Brain microvascular endothelial cell (primary cell): ENCODE results near the gene FSTL4.

ENCODE experiments used
- DNase-seq: peaks from one replicate; pipeline ENCODE4 v3.0.0-alpha.2; 2020
- H3K27ac ChIP-seq: fragments of 250-450 bp; sonication (Bioruptor Pico); 2 replicates; pipeline ENCODE4 v1.5.1; 2020; ENCODE audit warnings: mild to moderate bottlenecking, moderate library complexity
- H3K27me3 ChIP-seq: fragments of 250-450 bp; sonication (Bioruptor Pico); replicated peaks from 2 replicates; pipeline ENCODE4 v1.5.1; 2020; ENCODE audit warnings: mild to moderate bottlenecking
- H3K36me3 ChIP-seq: fragments of 250-450 bp; sonication (Bioruptor Pico); replicated peaks from 2 replicates; pipeline ENCODE4 v1.5.1; 2020; ENCODE audit warnings: mild to moderate bottlenecking
- H3K4me3 ChIP-seq: 2 replicates; pipeline ENCODE4 v1.5.1; 2011; ENCODE audit warnings: low read depth, mild to moderate bottlenecking, control low read depth, low read length, moderate library complexity
- in situ Hi-C: cut with HindIII; loops from 2 replicates; pipeline ENCODE4 v1.10.0; 2017; ENCODE audit warnings: low sequenced_read_pairs, low pct_ligation_motif_present
- TF ChIP-seq, protein P1 (sequence below): IDR thresholded peaks from 2 replicates; pipeline ENCODE4 v1.5.1; 2011; ENCODE audit warnings: low read depth, mild to moderate bottlenecking, moderate library complexity, low read length, control low read depth, inconsistent platforms; ENCODE audit errors: missing control alignments

Gene FSTL4

DNA sequence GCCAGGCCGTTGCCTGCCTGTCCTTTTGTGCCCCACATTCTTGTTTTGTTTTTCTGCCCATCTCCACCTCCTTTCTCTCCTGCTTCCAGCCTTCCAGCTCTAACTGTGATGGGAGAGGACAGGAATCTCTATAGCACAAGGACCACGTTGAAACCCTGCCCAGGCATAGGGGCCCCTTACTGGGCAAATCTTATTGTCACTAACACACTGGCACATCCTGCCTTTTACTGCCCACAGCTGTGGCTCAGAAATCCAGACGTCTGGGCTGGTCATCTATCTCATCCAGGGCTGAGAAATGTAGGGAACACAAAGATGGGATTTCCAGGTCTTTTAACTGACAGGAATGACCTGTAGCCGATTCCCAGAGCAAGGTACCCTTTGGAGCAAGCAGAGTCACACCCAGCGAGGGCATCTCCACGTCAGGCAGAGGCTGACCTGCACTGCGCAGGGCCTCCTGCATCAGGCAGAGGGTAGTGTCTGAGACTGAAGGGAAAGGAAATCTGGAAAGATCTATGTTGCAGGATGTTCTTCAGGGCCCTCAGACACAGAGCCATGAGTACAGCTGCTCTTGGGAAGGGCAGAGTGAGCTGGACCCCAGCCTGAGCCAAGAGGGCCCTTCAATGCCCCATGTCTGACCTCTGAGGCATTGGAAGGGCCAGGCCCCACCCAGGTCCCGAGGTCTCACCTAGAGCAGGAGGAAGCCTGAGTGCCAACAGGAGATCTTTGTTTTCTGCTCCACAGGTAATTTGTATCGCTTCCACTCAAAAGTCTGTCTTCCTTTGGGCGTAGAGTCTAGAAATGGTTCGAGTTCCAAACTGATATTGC lies 278.8 kb downstream of the FSTL4 start:
- TF ChIP-seq, protein P1, sequence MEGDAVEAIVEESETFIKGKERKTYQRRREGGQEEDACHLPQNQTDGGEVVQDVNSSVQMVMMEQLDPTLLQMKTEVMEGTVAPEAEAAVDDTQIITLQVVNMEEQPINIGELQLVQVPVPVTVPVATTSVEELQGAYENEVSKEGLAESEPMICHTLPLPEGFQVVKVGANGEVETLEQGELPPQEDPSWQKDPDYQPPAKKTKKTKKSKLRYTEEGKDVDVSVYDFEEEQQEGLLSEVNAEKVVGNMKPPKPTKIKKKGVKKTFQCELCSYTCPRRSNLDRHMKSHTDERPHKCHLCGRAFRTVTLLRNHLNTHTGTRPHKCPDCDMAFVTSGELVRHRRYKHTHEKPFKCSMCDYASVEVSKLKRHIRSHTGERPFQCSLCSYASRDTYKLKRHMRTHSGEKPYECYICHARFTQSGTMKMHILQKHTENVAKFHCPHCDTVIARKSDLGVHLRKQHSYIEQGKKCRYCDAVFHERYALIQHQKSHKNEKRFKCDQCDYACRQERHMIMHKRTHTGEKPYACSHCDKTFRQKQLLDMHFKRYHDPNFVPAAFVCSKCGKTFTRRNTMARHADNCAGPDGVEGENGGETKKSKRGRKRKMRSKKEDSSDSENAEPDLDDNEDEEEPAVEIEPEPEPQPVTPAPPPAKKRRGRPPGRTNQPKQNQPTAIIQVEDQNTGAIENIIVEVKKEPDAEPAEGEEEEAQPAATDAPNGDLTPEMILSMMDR: no peak
- no peak for DNase-seq
- Histone ChIP-seq H3K36me3 (no peaks in the 10 kb centered on the region), H3K27ac (no peak overlapping the region), H3K27me3 (no peaks in the 10 kb centered on the region), H3K4me3 (no peak overlapping the region)
- in situ Hi-C loops: no loop called here

DNA sequence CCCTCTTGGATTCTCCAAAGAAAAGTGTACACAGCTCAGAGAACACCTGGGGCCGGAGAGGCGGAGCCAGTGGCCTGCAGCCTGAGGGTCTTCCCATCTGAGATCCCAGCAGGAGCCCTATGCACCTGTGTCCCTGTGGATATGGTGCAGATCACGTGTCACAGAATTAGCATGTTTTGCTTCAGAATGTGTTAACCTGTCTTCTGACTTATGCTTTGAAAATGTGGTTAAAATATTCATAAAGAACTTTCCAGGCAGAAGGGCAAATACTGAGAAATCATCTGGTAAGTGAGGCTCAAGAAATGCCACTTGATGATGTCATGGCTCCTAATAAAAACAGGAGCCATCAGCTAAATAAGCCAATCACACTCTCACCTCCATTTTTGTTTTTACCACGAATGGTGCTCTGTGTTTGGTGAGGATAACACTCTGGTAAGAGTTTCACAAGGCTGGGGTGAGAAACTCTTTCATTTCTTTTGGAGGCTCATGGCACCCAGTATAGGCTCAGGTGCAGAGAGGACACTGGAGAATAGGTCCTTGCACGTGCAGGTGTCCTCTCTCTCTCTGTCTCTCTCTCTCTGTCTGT lies 279.8 kb downstream of the FSTL4 start:
- no peak overlapping the region for H3K27ac ChIP-seq
- in situ Hi-C loops: no loop called here
- no peaks in the 10 kb centered on the region for H3K27me3 ChIP-seq
- no peak overlapping the region for H3K4me3 ChIP-seq
- no peak for DNase-seq
- TF ChIP-seq, protein P1: no peak
- H3K36me3 ChIP-seq: no peaks in the 10 kb centered on the region

DNA sequence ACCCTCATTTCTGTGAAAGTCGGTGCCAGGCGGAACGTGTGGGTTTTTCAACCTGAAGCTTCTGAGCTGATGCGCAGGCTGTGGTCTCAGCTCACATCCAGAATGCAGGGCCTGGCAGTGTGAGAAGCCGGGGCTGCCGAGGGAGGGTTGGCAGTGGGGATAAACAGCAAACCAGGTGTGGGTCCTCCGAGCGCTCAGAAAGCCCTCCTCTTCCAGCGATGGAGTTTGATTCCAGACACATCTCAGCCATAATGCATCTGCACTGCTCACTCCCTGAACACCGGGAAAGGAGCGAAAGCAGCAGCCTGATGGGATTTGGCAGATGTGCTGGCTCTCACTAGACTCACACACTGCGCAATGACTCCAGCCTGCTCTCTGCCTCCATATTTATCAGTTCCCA lies 280.4 kb downstream of the FSTL4 start:
- Histone ChIP-seq H3K27me3 (no peaks in the 10 kb centered on the region), H3K4me3 (no peak overlapping the region), H3K36me3 (no peaks in the 10 kb centered on the region), H3K27ac (no peak overlapping the region)
- TF ChIP-seq, protein P1: no peak
- DNase-seq: no peak
- in situ Hi-C loops: no loop called here

DNA sequence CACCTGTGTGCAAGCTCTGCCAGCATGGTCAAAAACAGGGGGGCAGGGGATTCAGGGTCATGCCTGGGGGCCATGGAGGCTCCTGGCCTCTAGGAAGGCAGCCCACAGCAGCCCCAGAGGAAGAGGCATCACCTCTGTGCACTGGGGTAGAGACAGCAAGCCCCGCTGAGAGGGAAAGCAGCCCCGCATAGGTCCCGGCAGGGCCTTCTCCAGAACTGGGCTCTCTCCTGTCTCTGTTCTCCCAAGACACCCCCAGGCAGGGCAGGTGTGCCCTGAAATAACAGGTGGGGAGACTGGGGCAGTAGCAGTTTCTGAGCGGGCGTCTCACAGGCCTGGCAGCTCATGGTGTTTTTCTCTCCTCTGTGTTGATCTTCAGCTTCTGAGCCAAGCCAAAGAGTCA lies 281.4 kb downstream of the FSTL4 start:
- Histone ChIP-seq H3K27ac (no peak overlapping the region), H3K4me3 (no peak overlapping the region), H3K36me3 (no peaks in the 10 kb centered on the region), H3K27me3 (no peaks in the 10 kb centered on the region)
- in situ Hi-C loops: no loop called here
- TF ChIP-seq, protein P1: no peak
- DNase-seq: no peak

DNA sequence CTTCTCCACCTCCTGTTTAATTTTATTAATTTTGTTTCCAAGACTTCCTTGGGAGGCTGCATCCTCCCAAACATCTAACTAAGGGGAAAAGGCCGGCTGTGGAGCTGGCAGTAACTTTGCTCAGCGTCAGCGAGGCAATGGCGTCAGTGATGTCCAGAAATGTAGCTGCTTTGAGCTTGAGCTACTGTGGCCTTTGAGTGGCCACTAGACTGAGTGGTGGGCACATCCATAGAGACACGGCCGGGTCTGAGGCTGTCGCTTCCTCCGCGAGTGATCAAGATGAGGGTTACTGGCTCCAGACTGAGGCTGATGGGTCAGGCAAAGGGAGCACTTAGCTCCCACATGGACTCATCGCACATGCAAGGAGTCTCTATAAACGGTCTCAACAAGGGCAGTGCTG lies 283.5 kb downstream of the FSTL4 start:
- DNase-seq: no peak
- Histone ChIP-seq H3K4me3 (no peak overlapping the region), H3K27me3 (no peaks in the 10 kb centered on the region), H3K36me3 (no peaks in the 10 kb centered on the region), H3K27ac (no peak overlapping the region)
- TF ChIP-seq, protein P1: no peak
- in situ Hi-C loops: no loop called here
